CD4-positive, alpha-beta T cell treated with Interleukin-1 beta for 1 hour (primary cell): ENCODE results near the gene RSL24D1.
"Not testable (repeated sequence)": the region's sequence is repeated elsewhere in the genome, so short reads cannot be mapped to it uniquely, and the experiment has no call there.

Source experiments
- DNase-seq, 2 donors: peaks; one replicate each; pipeline ENCODE4 v3.0.0-alpha.2; 2020 to 2022

Gene RSL24D1

DNA sequence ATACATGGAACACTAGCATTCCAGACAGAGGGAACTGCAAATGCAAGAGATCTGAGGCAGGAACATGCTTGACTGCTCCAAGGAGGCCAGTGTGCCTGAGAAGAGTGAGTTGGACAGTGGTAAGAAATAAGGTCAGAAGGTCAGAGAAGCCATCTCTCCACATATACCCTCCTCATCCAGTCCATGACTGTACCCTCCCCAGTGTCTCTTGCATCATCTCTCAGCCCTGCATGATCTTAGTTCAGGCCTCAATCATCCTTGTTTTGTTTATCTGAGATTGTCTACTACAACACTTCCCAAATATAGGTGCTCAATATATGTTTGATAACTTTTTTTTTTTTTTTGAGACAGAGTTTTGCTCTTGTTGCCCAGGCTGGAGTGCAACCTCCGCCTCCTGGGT lies 5.5 kb upstream of the RSL24D1 start:
- DNase-seq = no peak

DNA sequence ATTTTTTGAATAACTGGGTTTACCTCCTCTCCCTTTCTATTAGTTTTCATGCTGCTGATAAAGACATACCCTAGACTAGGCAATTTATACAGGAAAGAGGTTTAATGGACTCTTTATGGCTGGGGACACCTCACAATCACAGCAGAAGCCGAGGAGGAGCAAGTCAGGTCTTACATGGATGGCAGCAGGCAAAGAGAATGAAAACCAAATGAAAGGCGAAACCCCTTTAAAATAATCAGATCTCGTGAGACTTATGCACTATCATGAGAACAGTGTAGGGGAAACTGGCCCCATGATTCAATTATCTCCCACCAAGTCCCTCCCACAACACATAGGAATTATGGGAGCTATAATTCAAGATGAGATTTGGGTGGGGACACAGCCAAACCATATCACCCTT lies 2.0 kb upstream of the RSL24D1 start:
- no peak for DNase-seq

DNA sequence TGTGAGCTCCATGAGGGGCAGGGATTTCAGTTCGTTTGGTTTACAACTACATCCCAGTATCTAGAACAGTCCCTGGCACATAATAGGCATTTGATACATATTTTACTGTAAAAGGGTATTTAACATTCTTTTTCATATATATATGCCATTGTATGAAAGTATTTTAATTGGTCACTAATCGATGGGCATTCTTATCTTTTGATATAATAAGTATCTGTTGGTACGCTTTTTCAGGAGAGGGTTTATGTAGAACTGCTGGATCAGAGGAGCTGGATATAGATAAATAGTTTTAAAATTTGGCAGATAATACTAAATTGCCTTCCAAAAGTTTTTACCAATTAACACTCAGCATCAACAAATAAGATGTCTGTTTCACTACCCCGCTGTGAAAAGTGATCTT lies 978 bp upstream of the RSL24D1 start:
- no peak for DNase-seq

DNA sequence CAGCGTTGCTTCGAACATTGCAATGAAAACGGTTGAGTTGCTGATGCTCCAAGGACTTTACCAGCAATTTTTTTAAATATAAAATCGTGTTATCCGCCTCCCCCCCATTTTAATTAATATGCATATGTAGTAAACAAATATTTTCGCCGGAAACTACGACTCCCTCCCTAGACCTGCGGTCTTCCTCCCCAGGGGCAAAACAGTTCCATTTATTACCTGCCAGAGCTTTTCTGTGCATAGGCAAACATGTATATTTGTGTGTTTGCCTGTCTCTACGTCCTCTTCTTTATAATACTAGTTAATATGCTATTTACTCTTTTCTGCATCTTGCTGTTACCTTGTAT lies 593 bp upstream of the RSL24D1 start:
- DNase-seq = peak in 1 of 2 donors; percentile 33

DNA sequence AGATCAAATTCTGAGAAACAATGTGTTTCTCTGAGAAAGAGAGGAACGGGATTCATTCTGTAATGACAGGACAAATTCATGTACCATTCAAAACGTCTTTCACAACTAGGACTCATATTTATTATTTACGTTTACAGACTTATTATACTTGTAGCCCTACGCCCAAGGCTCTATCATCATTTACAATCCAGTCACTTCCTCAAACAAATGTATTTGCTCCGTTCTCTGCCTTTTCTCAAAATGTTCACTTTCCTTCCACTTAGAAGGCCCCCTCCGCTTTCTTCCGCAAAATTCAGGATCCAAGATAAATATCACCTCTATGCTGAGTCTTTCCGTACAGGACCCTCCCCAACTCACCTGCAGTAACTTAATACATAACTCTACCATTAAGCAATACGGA lies 745 bp downstream of the RSL24D1 start:
- no peak for DNase-seq

DNA sequence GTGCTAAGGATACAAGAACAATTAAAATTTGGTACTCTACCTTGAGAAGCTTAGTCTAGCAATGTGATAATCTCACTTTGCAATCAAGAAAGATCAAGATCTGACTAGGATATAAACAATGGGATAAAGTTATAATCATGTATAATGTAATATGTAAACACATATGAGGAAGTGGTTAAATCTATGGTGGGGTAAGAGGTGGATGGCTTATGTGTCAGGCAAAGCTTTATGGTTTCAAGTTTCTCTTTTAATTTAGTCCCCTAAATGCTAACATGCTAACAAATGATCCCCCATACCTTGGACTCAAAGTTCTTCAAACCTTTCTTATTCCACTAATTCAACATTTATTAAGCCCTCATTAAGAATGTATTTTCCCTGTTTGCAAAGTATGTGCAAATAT lies 2.5 kb downstream of the RSL24D1 start:
- DNase-seq = no peak

DNA sequence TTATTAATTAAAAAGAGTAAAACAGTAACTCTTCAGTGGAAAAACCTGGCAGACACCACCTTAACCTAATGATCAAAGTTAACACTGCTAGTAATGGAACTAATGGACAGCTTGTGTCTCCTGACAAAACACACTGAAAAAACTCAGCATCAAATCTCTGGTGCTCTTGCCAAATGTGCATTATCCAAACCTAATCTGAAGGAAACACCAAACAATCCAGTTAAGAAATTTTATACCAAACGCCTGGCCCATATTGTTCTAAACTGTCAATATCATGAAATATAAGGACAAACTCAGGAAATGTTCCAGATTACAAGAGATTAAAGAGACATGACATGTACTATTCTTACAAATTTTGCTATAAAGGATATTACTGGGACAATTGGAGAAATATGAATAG lies 10.4 kb downstream of the RSL24D1 start:
- no peak for DNase-seq

DNA sequence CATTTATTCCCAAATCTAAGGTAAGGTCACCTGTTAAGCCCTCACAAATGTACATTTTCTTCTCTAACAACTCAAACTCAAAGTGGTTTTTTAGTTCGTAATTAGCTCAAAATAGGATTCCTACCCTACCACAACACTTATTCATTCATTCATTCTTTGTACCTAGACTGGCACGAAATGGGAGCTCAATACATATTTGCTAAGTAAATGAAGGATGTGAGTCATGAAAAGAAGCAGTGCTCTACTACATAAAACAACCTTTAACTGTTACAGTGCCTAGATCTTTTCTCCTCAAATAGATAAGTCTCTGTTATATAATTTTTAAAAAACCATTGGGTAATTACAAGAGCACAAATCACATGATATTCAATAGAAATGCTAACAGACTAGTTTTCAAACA lies 13.1 kb downstream of the RSL24D1 start:
- no peak for DNase-seq

DNA sequence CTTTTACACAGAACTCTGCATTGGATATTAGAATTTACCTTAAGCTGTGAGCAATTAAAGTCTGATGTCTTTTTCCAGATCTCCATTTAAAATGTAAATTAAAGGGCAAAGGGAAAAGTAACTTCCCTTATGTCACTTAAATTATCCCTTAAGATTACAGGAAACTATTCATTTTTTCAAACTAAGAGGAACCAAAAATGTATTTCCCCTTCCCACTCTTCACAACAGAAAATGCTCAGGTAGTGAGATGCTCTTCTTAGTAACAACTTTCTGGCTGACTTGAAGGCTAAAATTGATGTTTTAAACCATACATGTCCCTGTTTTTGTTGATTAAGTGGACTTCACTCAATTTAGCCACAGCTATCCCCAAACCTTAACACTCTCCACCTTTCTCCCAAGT lies 17.6 kb downstream of the RSL24D1 start:
- no peak for DNase-seq

DNA sequence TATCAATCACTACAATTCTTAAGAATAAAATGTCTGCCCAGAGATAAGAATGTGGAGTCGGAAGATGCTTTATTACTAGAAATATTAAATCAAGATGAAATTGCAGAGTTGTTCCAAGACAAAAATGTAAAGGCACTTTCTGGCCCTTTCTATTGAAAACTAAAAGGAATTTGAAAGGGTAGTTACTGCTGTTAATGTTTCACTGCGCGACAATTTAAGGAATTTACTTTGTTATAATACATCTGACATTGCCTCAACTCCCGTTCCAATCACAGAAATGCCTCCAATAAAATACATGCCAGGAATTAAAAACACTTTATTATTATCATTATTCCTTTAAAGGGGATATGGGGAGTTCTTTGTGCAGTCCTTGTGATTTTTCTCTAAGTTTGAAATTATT lies 26.4 kb downstream of the RSL24D1 start:
- no peak for DNase-seq

DNA sequence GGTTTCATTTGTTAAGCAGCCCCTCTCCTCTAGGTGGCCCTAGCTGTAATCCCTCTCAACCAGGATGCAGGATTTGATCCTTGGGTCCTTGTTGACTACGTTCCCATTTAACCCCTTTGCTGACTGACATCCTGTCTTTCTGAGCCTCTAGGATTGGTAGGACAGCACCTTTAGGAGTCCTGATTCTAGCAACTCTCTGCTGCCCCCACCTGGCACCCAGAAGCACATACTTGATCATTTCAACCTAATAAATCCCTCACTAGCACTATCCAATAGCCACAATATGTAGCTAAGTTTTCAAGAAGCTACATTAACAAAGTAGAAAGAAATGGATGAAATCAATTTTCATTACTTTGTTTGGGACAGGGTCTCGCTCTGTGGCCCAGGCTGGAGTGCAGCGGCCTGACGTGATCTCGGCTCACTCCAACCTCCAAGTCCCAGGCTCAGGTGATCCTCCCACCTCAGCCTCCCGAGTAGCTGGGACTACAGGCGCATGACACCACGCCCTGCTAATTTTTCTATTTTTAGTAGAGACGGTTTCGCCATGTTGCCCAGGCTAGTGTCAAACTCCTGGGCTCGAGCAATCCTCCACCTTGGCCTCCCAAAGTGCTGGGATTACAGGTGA lies 28.3 kb downstream of the RSL24D1 start:
- peak; percentile 30 to 44 for DNase-seq

DNA sequence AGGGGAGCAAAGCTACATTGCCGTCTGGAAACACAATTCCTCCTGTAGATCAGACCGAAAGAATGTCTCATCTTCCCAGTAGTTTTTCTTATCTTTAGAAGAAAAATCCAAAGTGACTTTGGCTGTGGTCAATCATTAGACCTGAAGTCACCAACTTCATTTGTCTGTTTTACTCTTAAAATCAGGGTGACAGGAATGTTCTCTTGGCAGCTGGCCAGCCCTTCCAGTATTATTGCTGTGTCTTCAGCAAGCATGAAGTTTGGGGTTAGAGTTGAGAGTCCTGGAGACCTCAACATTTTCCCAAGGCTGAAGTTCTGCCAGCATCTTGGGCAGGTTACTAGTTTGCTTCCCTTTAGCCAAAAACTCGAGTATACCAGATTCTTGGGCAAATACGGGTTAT lies 32.5 kb downstream of the RSL24D1 start:
- DNase-seq = no peak

DNA sequence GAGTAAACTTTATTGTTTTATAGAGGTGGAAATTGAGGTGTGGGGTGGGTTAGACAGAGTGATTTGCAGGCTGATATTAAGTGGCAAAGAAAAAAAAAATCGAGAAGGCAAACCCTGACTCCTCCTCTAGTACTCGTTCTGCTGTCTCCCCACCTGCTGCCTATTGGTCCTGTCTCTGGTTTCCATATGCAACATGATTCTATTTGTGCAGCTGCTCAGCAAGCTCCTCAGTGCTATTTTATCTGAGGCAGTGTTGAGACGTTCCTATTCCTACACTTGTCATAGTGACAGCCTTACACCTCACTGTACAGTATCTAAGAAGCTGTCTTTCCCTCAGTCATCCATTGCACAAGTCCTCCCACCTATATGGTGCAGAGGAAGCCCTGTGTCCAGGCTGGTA lies 45.1 kb downstream of the RSL24D1 start:
- no peak for DNase-seq

DNA sequence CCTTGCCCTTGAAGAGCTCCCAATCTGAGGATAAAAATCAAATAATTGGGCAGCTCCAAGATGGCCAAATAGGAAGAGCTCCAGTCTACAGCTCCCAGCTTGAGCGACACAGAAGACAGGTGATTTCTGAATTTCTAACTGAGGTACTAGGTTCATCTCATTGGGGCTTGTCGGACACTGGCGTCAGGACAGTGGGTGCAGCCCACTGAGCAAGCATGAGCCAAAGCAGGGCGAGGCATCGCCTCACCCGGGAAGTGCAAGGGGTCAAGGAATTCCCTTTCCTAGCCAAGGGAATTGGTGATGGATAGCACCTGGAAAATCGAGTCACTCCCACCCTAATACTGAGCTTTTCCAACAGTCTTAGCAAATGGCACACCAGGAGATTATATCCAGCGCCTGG lies 53.6 kb downstream of the RSL24D1 start:
- DNase-seq = not testable (repeated sequence)

DNA sequence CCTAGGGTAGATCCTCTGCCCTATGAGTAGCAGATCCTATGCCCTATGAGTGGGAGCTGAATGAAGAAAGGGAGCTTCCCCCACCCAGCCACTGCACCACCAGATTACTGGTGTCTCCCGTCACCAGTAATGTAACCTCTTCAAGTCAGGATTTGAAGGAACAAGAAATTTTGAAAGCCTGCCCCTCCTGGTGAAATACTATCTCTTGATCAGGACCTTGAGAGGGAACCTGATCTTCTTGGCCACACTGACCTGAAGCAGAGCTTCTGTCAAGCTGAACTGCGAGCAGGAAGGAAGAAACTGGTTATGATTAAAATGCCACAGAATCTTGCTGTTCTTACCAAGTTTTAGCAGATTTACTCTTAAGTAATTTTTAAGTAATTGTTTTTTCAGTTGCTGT lies 62.8 kb downstream of the RSL24D1 start:
- DNase-seq = no peak

DNA sequence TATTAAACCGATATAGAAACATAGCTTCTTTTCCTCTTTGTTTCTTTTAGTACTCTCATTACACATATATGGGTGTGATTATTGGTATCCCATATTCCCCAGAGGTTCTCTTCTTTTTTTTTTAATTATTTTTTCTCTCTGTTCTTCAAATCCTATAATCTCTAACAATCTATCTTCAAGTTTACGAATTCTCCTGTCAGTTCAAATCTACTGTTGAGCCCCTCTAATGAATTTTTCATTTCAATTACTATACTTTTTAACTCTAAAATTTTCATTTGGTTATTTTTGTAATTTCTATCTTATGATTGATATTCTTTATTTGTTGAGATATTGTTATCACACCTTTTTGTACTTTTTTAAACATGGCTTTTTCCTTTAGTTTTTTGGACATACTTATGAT lies 64.1 kb downstream of the RSL24D1 start:
- no peak for DNase-seq
